ENCODE measurements around the gene KLRC1. TPM values are rescaled to one million over a fixed set of nuclear protein-coding genes. Genes with fewer than 3 reads are reported as not detected.
A peak's percentile ranks its signal among the peaks of the same experiment; 100 is the strongest.

Gene KLRC1
- total and polyA plus RNA-seq, 2 donors (not counting 3 experiments of a cell fraction or from before 2014, with no cell fraction given), result not detected

DNA sequence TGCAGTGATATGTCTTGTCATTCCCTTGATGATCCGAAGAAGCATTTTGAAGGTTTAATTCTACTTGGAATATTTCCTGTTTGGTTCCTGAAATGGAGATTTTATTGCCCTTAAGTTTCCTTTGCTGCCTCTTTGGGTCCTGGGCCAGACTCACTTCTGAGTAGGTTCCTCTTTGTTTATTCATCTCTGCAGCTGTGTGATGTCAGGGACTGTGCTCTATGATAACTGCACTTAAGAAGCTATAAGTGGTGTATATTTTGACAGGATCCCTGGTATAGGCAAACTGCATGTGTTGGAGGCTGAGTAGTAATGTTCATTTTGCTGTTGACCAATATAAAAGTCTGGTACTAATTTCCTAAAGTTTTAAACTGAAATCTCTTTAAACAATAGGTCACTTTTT, 43.8 kb downstream of the KLRC1 start, which contains the start of gene KLRC4:
Gene KLRC4, minus strand, starts transcription at position 366 of the 400 bp plus-strand sequence. Its CDS starts 182 bp downstream, at position 184.
- intact Hi-C loops (cut with micrococcal nuclease) (no loop called here), dilution Hi-C loops (cut with MboI; ENCODE audit: extremely low pct_ligation_motif_present, low sequenced_read_pairs) (no loop called here)
- Histone ChIP-seq H3K36me3 (ENCODE audit: control insufficient read depth in 2 of 2, extremely low read depth in 1 of 2, insufficient read depth in 2 of 2, low read length in 2 of 2) (no peaks in the 10 kb centered on the region), H3K9me3 (replicated peaks; ENCODE audit: control insufficient read depth, insufficient read depth, low read length) (no peaks in the 10 kb centered on the region), H3K4me3 (replicated peaks in 1 of 3; ENCODE audit: insufficient read depth in 1 of 3, low read depth in 1 of 3, low read length in 3 of 3) (no peak within 1 kb of the TSS), H2AFZ (ENCODE audit: low read depth, low read length) (no peak within 1 kb of the TSS), H3K9me1 (replicated peaks; ENCODE audit: control insufficient read depth, extremely low read depth, insufficient read depth, low read length) (no peaks in the 10 kb centered on the region), H3K79me2 (ENCODE audit: control insufficient read depth, insufficient read depth, low read length) (no peaks in the 10 kb centered on the region), H3K4me1 (ENCODE audit: control insufficient read depth, extremely low read depth, insufficient read depth, low read length) (no peaks in the 10 kb centered on the region), H3K27ac (ENCODE audit: insufficient read depth, low read depth, low read length) (no peak within 1 kb of the TSS), H3K4me2 (ENCODE audit: insufficient read depth, low read length) (no peak within 1 kb of the TSS), H3K9ac (replicated peaks; ENCODE audit: extremely low read depth, insufficient read depth, low read length) (no peak within 1 kb of the TSS), H4K20me1 (replicated peaks; ENCODE audit: control insufficient read depth, extremely low read depth, insufficient read depth, low read length) (no peaks in the 10 kb centered on the region), H3K27me3 (ENCODE audit: control insufficient read depth in 2 of 2, insufficient read depth in 2 of 2, low read length in 2 of 2) (no peaks in the 10 kb centered on the region)
- CTCF ChIA-PET, result no interaction called here
- POLR2A ChIA-PET, result no interaction called here
- no peak for FAIRE-seq
- peak; percentile 60 for DNase-seq (ENCODE audit: low read depth, low spot score)
- BruUV-seq (replicated peaks), result no TSS peak
- TF ChIP-seq POLR2A (IDR thresholded peaks at IDR 0.05; ENCODE audit: low read depth, low read length), result no peak
- TF ChIP-seq POLR2AphosphoS5 (IDR thresholded peaks at IDR 0.05; ENCODE audit: insufficient read depth, low read depth, low read length), result no peak
- no peak for TF ChIP-seq MYC (IDR thresholded peaks at IDR 0.05; ENCODE audit: low read depth, low read length)
- no peak for TF ChIP-seq FOS (IDR thresholded peaks at IDR 0.05; ENCODE audit: borderline replicate concordance, insufficient read depth, low read length)
- TF ChIP-seq GATA2 (IDR thresholded peaks at IDR 0.05; ENCODE audit: insufficient read depth, insufficient read length, low read depth, low read length), result no peak
- TF ChIP-seq, protein P1, sequence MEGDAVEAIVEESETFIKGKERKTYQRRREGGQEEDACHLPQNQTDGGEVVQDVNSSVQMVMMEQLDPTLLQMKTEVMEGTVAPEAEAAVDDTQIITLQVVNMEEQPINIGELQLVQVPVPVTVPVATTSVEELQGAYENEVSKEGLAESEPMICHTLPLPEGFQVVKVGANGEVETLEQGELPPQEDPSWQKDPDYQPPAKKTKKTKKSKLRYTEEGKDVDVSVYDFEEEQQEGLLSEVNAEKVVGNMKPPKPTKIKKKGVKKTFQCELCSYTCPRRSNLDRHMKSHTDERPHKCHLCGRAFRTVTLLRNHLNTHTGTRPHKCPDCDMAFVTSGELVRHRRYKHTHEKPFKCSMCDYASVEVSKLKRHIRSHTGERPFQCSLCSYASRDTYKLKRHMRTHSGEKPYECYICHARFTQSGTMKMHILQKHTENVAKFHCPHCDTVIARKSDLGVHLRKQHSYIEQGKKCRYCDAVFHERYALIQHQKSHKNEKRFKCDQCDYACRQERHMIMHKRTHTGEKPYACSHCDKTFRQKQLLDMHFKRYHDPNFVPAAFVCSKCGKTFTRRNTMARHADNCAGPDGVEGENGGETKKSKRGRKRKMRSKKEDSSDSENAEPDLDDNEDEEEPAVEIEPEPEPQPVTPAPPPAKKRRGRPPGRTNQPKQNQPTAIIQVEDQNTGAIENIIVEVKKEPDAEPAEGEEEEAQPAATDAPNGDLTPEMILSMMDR (IDR thresholded peaks at IDR 0.05; ENCODE audit: extremely low read depth in 1 of 2, insufficient read depth in 1 of 2, low read depth in 1 of 2, low read length in 2 of 2), result no peak
- TF ChIP-seq, protein P2, sequence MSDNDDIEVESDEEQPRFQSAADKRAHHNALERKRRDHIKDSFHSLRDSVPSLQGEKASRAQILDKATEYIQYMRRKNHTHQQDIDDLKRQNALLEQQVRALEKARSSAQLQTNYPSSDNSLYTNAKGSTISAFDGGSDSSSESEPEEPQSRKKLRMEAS (IDR thresholded peaks at IDR 0.05; ENCODE audit: insufficient read depth, insufficient read length), result no peak
- TF ChIP-seq EZH2 (IDR thresholded peaks at IDR 0.05; ENCODE audit: borderline replicate concordance, low read depth, low read length, severe bottlenecking), result no peak
- no peak for TF ChIP-seq JUN (IDR thresholded peaks at IDR 0.05; ENCODE audit: borderline replicate concordance, insufficient read depth, insufficient read length, low read depth)

Measured in endothelial cell of umbilical vein (primary cell).